ENCODE data around the gene ERCC2.

DNA sequence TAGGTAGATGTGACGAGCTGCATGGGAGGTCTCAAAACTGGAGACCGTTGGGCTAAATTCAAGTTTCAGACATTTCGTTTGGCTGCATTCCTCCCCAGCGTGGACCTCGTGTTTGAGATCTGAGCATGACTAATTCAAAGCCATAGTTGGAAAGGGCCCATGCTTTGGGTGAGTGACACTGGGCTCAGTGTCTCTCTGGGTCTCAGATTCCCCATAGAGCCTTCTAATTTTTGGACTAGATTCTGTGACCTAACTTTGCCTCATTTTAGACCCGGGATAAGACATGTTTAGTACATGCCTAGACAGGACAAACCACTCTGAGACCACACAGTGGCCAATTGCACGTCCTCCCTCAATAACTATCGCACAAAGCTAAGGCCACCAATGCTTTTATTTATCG, 64.3 kb downstream of the ERCC2 start:
- TF ChIP-seq CTCF (IDR thresholded peaks at IDR 0.05) (no peak), POLR2A (IDR thresholded peaks at IDR 0.05) (no peak), POLR2AphosphoS5 (IDR thresholded peaks at IDR 0.05) (no peak)
